SK-N-DZ (cell line): ENCODE results near the gene TPBGL.

Experiments used
- DNase-seq: peaks from one replicate; pipeline ENCODE4 v3.0.0-alpha.2; 2015; ENCODE audit warnings: low spot score

TPBGL gene

GRCh38 chr11:75245356-75246005 is 4.9 kb downstream of the TPBGL start:
- DNase-seq, result no peak

GRCh38 chr11:75246006-75246670 is 5.6 kb downstream of the TPBGL start:
- DNase-seq, result no peak

GRCh38 chr11:75246671-75247350 is 6.2 kb downstream of the TPBGL start:
- DNase-seq, result no peak

GRCh38 chr11:75248924-75249256 is 8.3 kb downstream of the TPBGL start:
- no peak for DNase-seq

GRCh38 chr11:75249704-75250103 is 9.1 kb downstream of the TPBGL start:
- DNase-seq, result no peak

- DNase-seq, result no peak
These were observed 13.8 kb downstream of the TPBGL start for GRCh38 chr11:75254326-75254725.

GRCh38 chr11:75260396-75261170 is 20.0 kb downstream of the TPBGL start:
- DNase-seq, result no peak

GRCh38 chr11:75261902-75262361 is 21.4 kb downstream of the TPBGL start:
- DNase-seq, result no peak

- no peak for DNase-seq
These were observed 21.9 kb downstream of the TPBGL start for GRCh38 chr11:75262436-75262835.

GRCh38 chr11:75262961-75263852 is 22.6 kb downstream of the TPBGL start:
- DNase-seq, result no peak

GRCh38 chr11:75263944-75264349 is 23.4 kb downstream of the TPBGL start:
- DNase-seq, result no peak

- DNase-seq, result no peak
These were observed 23.8 kb downstream of the TPBGL start for GRCh38 chr11:75264356-75264755.

GRCh38 chr11:75264971-75265370 is 24.4 kb downstream of the TPBGL start:
- no peak for DNase-seq

GRCh38 chr11:75265851-75266531 is 25.4 kb downstream of the TPBGL start:
- DNase-seq, result no peak

- DNase-seq, result no peak
These were observed 26.8 kb downstream of the TPBGL start for GRCh38 chr11:75267171-75267970.

GRCh38 chr11:75268626-75269366 is 28.2 kb downstream of the TPBGL start:
- no peak for DNase-seq

- DNase-seq, result no peak
These were observed 28.7 kb downstream of the TPBGL start for GRCh38 chr11:75269367-75269660.

GRCh38 chr11:75269896-75270295 is 29.3 kb downstream of the TPBGL start:
- DNase-seq, result no peak

GRCh38 chr11:75270896-75271418 is 30.4 kb downstream of the TPBGL start:
- no peak for DNase-seq
